Neuronal stem cell (in vitro differentiated cells): Measurements from ENCODE around the gene IGDCC3.

Source experiments
- DNase-seq: peaks from one replicate; pipeline ENCODE4 v3.0.0-alpha.2; 2013; ENCODE audit warnings: low spot score
- H2AFZ ChIP-seq: one replicate; pipeline ENCODE4 v1.6.1; 2013; ENCODE audit warnings: mild to moderate bottlenecking, low read length, inconsistent platforms
- H2AK5ac ChIP-seq: 2 replicates; pipeline ENCODE4 v1.6.1; 2013; ENCODE audit warnings: low read depth, mild to moderate bottlenecking, inconsistent platforms, low read length, moderate library complexity, mixed read lengths
- H2BK120ac ChIP-seq: 2 replicates; pipeline ENCODE4 v1.6.1; 2013; ENCODE audit warnings: low read depth, mild to moderate bottlenecking, inconsistent platforms, low read length, moderate library complexity, mixed read lengths
- H2BK12ac ChIP-seq: one replicate; pipeline ENCODE4 v1.6.1; 2013; ENCODE audit warnings: low read length, inconsistent platforms
- H2BK15ac ChIP-seq: 2 replicates; pipeline ENCODE4 v1.6.1; 2013; ENCODE audit warnings: mild to moderate bottlenecking, low read length, inconsistent platforms, mixed read lengths
- H2BK5ac ChIP-seq: one replicate; pipeline ENCODE4 v1.6.1; 2013; ENCODE audit warnings: inconsistent platforms, mild to moderate bottlenecking, low read length, moderate library complexity
- H3K14ac ChIP-seq: one replicate; pipeline ENCODE4 v1.6.1; 2013; ENCODE audit warnings: low read length, inconsistent platforms
- H3K18ac ChIP-seq: 2 replicates; pipeline ENCODE4 v1.6.1; 2013; ENCODE audit warnings: low read length, inconsistent platforms
- H3K23ac ChIP-seq: 2 replicates; pipeline ENCODE4 v1.6.1; 2013; ENCODE audit warnings: low read depth, mild to moderate bottlenecking, mixed read lengths, low read length, inconsistent platforms; ENCODE audit not compliant: poor library complexity
- H3K27ac ChIP-seq: replicated peaks from 3 replicates; pipeline ENCODE4 v1.5.1; 2013; ENCODE audit warnings: low read length, inconsistent platforms
- H3K27me3 ChIP-seq, 3 experiments: 2 replicates each; pipeline ENCODE4 v1.6.1; 2013; ENCODE audit warnings: low read length in 3 of 3, mild to moderate bottlenecking in 2 of 3, inconsistent platforms in 1 of 3, low read depth in 1 of 3, mixed read lengths in 1 of 3, moderate library complexity in 1 of 3; ENCODE audit not compliant: control insufficient read depth in 3 of 3, insufficient read depth in 3 of 3
- H3K36me3 ChIP-seq, 2 donors: replicated peaks in 1 of 2; 2 replicates each; pipeline ENCODE4 v1.6.1; 2013; ENCODE audit warnings: low read length in 2 of 2; ENCODE audit not compliant: control insufficient read depth in 2 of 2, insufficient read depth in 2 of 2
- H3K4ac ChIP-seq: 2 replicates; pipeline ENCODE4 v1.6.1; 2013; ENCODE audit warnings: inconsistent platforms, mild to moderate bottlenecking, low read length, moderate library complexity
- H3K4me1 ChIP-seq, 2 donors: 1 replicate in 1 of 2; 2 replicates in 1 of 2; pipeline ENCODE4 v1.6.1; 2013; ENCODE audit warnings: low read length in 2 of 2, low read depth in 1 of 2; ENCODE audit not compliant: control insufficient read depth in 2 of 2, insufficient read depth in 1 of 2
- H3K4me2 ChIP-seq: one replicate; pipeline ENCODE4 v1.6.1; 2013; ENCODE audit warnings: mild to moderate bottlenecking, low read length, inconsistent platforms; ENCODE audit not compliant: insufficient read depth, poor library complexity, severe bottlenecking
- H3K4me3 ChIP-seq, 2 donors: 2 replicates each; pipeline ENCODE4 v1.5.1; 2013; ENCODE audit warnings: low read length in 2 of 2, mild to moderate bottlenecking in 2 of 2, inconsistent platforms in 1 of 2, moderate library complexity in 1 of 2
- H3K79me1 ChIP-seq: one replicate; pipeline ENCODE4 v1.6.1; 2013; ENCODE audit warnings: low read depth, mild to moderate bottlenecking, inconsistent platforms, low read length, moderate library complexity
- H3K9ac ChIP-seq: one replicate; pipeline ENCODE4 v1.6.1; 2013; ENCODE audit warnings: mild to moderate bottlenecking, low read depth, low read length, inconsistent platforms; ENCODE audit not compliant: poor library complexity
- H3K9me3 ChIP-seq, 2 donors: replicated peaks in 1 of 2; 2 replicates each; pipeline versions ENCODE3 to v1.6.1; 2013; ENCODE audit warnings: low read length in 2 of 2, mild to moderate bottlenecking in 2 of 2, inconsistent platforms in 1 of 2, low read depth in 1 of 2, mixed read lengths in 1 of 2, moderate library complexity in 1 of 2; ENCODE audit not compliant: control insufficient read depth in 2 of 2, insufficient read depth in 1 of 2
- H4K8ac ChIP-seq: one replicate; pipeline ENCODE4 v1.6.1; 2013; ENCODE audit warnings: low read depth, mild to moderate bottlenecking, inconsistent platforms, low read length, moderate library complexity
- H4K91ac ChIP-seq: one replicate; pipeline ENCODE4 v1.6.1; 2013; ENCODE audit warnings: low read length, low read depth, mild to moderate bottlenecking, inconsistent platforms; ENCODE audit not compliant: poor library complexity
- WGBS, 2 donors: extraction: QIAGEN DNeasy Blood & Tissue Kit; methylation state at CpG; one replicate each; pipeline ENCODE4 v1.1.7; 2013; ENCODE audit warnings: missing lambda C conversion rate in 2 of 2, mixed read lengths in 1 of 2; ENCODE audit not compliant: insufficient read length in 2 of 2, insufficient replicate concordance in 1 of 2; ENCODE audit errors: extremely low coverage in 2 of 2; 5-methylcytosine and 5-hydroxymethylcytosine counted together

The IGDCC3 gene

GRCh38 chr15:65384505-65384894, 6.7 kb upstream of the IGDCC3 start:
- no peaks in the 10 kb centered on the region for H3K27me3 ChIP-seq
- H3K4me2 ChIP-seq, result no peak overlapping the region
- no peak overlapping the region for H3K14ac ChIP-seq
- H2AK5ac ChIP-seq, result peak overlapping the region; percentile 5
- no peak overlapping the region for H2BK5ac ChIP-seq
- no peaks in the 10 kb centered on the region for H3K9me3 ChIP-seq
- no peak overlapping the region for H2BK15ac ChIP-seq
- no peak overlapping the region for H2BK12ac ChIP-seq
- H3K36me3 ChIP-seq, result peaks cover 20 to 79% of the 10 kb centered on the region in 2 donors
- no peak overlapping the region for H3K4me3 ChIP-seq
- no peak overlapping the region for H3K4ac ChIP-seq
- peaks cover 14 to 20% of the 10 kb centered on the region in 2 donors for H3K4me1 ChIP-seq
- no peak overlapping the region for H3K9ac ChIP-seq
- H2BK120ac ChIP-seq, result no peak overlapping the region
- H4K91ac ChIP-seq, result no peak overlapping the region
- no peak for DNase-seq
- H2AFZ ChIP-seq, result no peak overlapping the region
- no peak overlapping the region for H3K23ac ChIP-seq
- no peak overlapping the region for H3K27ac ChIP-seq
- WGBS, 2 donors, result no CpG with 5 or more reads among the region's 4 CpGs
- H4K8ac ChIP-seq, result no peak overlapping the region
- peak overlapping the region; percentile 44 for H3K18ac ChIP-seq
- no peaks in the 10 kb centered on the region for H3K79me1 ChIP-seq

GRCh38 chr15:65383991-65384390, 6.2 kb upstream of the IGDCC3 start:
- Histone ChIP-seq H3K14ac (no peak overlapping the region), H3K27ac (no peak overlapping the region), H3K36me3 (peaks cover 18 to 74% of the 10 kb centered on the region in 2 donors), H4K8ac (no peak overlapping the region), H2AFZ (no peak overlapping the region), H3K27me3 (no peaks in the 10 kb centered on the region), H3K4ac (no peak overlapping the region), H2BK120ac (no peak overlapping the region), H3K9me3 (no peaks in the 10 kb centered on the region), H2BK15ac (no peak overlapping the region), H3K4me3 (no peak overlapping the region), H3K4me1 (peaks cover 14 to 20% of the 10 kb centered on the region in 2 donors), H3K4me2 (no peak overlapping the region), H2AK5ac (peak overlapping the region; percentile 26), H4K91ac (no peak overlapping the region), H3K79me1 (no peaks in the 10 kb centered on the region), H2BK12ac (no peak overlapping the region), H3K18ac (no peak overlapping the region), H3K9ac (no peak overlapping the region), H2BK5ac (no peak overlapping the region), H3K23ac (no peak overlapping the region)
- WGBS, 2 donors, result no CpG with 5 or more reads among the region's 6 CpGs
- DNase-seq, result no peak

- no peak overlapping the region for H3K4me3 ChIP-seq
- no peak overlapping the region for H3K27ac ChIP-seq
- H3K9ac ChIP-seq, result no peak overlapping the region
- H2AFZ ChIP-seq, result no peak overlapping the region
- H2BK15ac ChIP-seq, result no peak overlapping the region
- H3K4me1 ChIP-seq, result peaks cover 18 to 23% of the 10 kb centered on the region in 2 donors
- H3K14ac ChIP-seq, result no peak overlapping the region
- H2AK5ac ChIP-seq, result no peak overlapping the region
- H3K23ac ChIP-seq, result peak overlapping the region; percentile 38
- H2BK12ac ChIP-seq, result no peak overlapping the region
- H3K9me3 ChIP-seq, result no peaks in the 10 kb centered on the region
- peaks cover 17 to 69% of the 10 kb centered on the region in 2 donors for H3K36me3 ChIP-seq
- H4K91ac ChIP-seq, result no peak overlapping the region
- H3K18ac ChIP-seq, result no peak overlapping the region
- H2BK120ac ChIP-seq, result no peak overlapping the region
- WGBS, 2 donors, result no CpG with 5 or more reads among the region's 5 CpGs
- H4K8ac ChIP-seq, result no peak overlapping the region
- no peak for DNase-seq
- no peaks in the 10 kb centered on the region for H3K27me3 ChIP-seq
- H2BK5ac ChIP-seq, result no peak overlapping the region
- no peak overlapping the region for H3K4me2 ChIP-seq
- no peak overlapping the region for H3K4ac ChIP-seq
- H3K79me1 ChIP-seq, result no peaks in the 10 kb centered on the region
Measured at GRCh38 chr15:65383456-65383855, 5.7 kb upstream of the IGDCC3 start.

GRCh38 chr15:65382921-65383320, 5.1 kb upstream of the IGDCC3 start:
- peak overlapping the region; percentile 32 for H3K14ac ChIP-seq
- H3K18ac ChIP-seq, result peak overlapping the region; percentile 24
- H3K79me1 ChIP-seq, result no peaks in the 10 kb centered on the region
- H3K4me2 ChIP-seq, result no peak overlapping the region
- WGBS, 2 donors, result no CpG with 5 or more reads among the region's 9 CpGs
- H2BK12ac ChIP-seq, result no peak overlapping the region
- peak overlapping the region; percentile 70 for H3K23ac ChIP-seq
- DNase-seq, result no peak
- H4K8ac ChIP-seq, result no peak overlapping the region
- no peak overlapping the region for H2AFZ ChIP-seq
- H3K36me3 ChIP-seq, result peaks cover 15 to 64% of the 10 kb centered on the region in 2 donors
- no peak overlapping the region for H4K91ac ChIP-seq
- no peak overlapping the region for H3K4ac ChIP-seq
- H3K4me3 ChIP-seq, result no peak overlapping the region
- no peaks in the 10 kb centered on the region for H3K27me3 ChIP-seq
- H2BK120ac ChIP-seq, result no peak overlapping the region
- H2AK5ac ChIP-seq, result no peak overlapping the region
- H3K4me1 ChIP-seq, result peaks cover 18 to 23% of the 10 kb centered on the region in 2 donors
- H2BK5ac ChIP-seq, result no peak overlapping the region
- H3K27ac ChIP-seq, result no peak overlapping the region
- no peaks in the 10 kb centered on the region for H3K9me3 ChIP-seq
- H3K9ac ChIP-seq, result no peak overlapping the region
- H2BK15ac ChIP-seq, result no peak overlapping the region
